Glomerular endothelial cell (primary cell): ENCODE data around the gene OSBPL5. TPM values are rescaled to one million over a fixed set of nuclear protein-coding genes. Genes with fewer than 3 reads are reported as not detected.

Source experiments
- DNase-seq: peaks from one replicate; pipeline ENCODE4 v3.0.0-alpha.2; 2011; ENCODE audit warnings: low read depth, low spot score; ENCODE audit errors: extremely low read depth
- total RNA-seq: library from RNA; depleted of rRNA; stranded (reverse); fragments of >200 nt; gene quantifications from 2 replicates; pipeline ENCODE4 v1.2.3, GENCODE V29; 2015

The OSBPL5 gene
- total RNA-seq, 1 donor from 2014 or later, result 37.5 TPM

DNA sequence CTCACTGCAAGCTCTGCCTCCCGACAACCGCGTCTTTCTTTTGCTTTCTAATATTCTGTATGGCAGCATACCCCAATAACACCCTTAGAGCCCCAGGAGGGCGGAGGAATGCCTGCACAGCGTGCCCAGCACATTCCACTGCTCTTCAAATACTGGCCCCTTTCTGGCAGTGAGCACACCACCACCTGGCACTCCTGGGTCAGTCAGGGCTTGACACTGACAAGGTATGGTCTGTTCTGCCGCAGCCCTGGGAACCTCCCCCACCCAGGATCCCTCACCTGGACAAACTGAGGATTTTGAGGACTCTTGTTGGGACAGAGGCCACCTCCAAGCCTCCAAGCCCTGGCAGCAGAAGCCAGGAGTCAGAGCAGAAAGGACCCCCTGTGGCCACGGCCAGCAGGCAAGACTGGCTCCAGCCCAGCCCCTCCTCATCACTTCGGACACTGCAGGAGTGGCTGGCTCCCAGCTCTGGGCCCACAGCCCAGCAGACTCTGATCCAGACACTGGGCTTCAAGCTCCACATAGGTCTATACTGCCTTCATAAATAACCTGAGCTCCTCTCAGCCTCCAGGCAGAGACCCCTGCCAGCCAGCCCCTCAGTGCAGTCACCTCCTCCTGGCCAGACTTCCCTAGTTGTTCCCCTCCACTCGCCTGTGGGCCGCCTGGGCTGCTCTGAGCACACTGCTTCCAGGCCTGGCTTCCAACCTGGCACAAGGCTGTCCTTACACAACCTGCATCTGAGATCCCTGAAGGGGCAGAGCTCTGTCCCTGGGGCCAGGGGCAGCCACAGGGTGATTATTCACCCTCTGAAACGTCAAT, 122.4 kb downstream of the OSBPL5 start:
- DNase-seq, result no peak

DNA sequence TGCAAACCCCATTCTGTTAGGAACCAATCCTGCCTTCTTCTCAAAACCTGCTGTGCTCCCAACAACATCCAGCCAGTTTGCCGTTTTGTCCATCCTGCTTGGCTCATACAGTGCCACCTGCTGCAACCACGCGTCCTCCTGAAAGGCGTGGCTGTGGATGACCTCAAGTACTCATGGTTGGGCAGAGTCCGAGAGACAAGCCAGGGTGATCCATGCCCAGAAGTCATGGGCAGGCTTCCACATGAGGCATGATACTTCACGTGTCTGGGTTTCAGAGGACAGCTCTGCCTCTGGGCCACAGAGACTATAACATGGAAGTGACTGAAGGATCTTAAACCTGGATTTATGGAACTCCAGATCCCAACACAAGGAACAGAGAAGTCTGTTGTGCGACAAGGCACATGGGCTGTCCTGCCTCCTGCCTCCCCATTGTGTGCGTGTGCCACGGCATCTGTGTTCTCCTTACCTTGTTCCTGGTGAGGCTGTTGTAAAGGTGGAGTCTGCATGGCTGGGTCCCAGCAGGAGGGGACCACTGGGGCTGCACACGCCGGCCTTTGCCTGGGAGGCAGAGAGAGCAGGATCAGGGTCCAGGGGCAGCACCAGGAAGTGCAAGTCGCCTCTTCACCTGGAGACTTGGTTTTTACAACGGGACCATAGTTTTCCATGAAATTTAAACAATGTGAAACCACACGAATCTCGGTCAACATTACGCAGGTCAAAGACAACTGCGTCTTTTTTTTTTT, 123.2 kb downstream of the OSBPL5 start:
- no peak for DNase-seq

- DNase-seq, result no peak
Measured at GRCh38 chr11:3040881-3041280, 124.2 kb downstream of the OSBPL5 start.

GRCh38 chr11:3037945-3038271, 127.2 kb downstream of the OSBPL5 start:
- DNase-seq, result no peak

Other genes with a start within 250 kb of the OSBPL5 start
- 67.4 and 95.4 TPM in 2 replicates for gene PHLDA2, start 235.9 kb downstream of the OSBPL5 start, total RNA-seq
- gene NAP1L4, start 173.0 kb downstream of the OSBPL5 start, total RNA-seq, result 137 and 163 TPM in 2 replicates
- gene CARS1, start 107.9 kb downstream of the OSBPL5 start, total RNA-seq, result 47.5 and 53.4 TPM in 2 replicates
- gene MRGPRG, start 53.5 kb upstream of the OSBPL5 start, total RNA-seq, result not detected in 2 replicates
- gene MRGPRE, start 67.1 kb upstream of the OSBPL5 start, total RNA-seq, result not detected in 2 replicates
- gene ZNF195, start 213.8 kb upstream of the OSBPL5 start, total RNA-seq, result 16.9 and 27.2 TPM in 2 replicates